Measurements from ENCODE around the gene CAPZB.

CAPZB gene

DNA sequence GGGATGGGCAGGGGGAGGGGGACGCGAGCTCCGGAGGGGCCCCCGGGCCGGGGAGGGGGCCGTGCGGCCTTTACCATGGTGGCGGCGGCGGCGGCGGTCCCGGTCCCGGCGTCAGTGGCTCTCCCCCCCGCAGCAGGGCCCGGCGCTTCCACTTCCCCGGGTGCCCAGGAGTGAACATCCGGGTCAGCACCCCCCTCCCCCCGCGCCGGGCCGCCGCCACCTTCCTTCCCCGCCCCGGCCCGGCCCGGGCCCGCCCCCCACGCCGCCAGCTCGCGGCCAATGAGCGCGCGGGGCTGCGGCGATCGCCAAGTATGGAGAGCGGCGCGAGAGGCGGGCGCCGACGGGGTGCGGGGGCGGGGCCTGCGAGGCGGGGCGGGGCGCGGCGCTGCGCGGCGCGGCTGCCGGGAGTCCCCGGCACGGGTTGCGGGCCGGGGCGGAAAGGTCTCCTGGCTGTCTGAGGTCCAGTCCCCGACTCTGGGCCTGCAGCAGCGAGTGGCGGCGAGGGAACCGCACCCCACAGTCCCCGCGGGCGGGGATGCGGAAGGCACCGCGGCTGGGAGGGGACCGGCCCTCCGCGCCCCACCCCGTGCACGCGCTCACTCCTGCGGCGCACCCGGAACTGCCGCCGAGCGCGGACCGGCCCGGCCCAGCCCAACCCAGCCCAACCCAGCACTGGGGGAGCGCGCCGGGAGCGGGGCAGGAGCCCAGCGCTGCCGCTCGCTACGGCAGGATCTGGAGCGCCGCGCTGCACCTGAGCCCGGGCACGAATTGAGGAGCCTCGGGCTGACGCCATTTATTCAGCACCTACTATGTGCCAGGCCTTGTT is at the start of gene CAPZB:
Gene CAPZB (minus strand): TSS at position 178 of the 826 bp plus-strand sequence. CDS start 101 bp downstream, at position 77.
- TF ChIP-seq, protein P1, sequence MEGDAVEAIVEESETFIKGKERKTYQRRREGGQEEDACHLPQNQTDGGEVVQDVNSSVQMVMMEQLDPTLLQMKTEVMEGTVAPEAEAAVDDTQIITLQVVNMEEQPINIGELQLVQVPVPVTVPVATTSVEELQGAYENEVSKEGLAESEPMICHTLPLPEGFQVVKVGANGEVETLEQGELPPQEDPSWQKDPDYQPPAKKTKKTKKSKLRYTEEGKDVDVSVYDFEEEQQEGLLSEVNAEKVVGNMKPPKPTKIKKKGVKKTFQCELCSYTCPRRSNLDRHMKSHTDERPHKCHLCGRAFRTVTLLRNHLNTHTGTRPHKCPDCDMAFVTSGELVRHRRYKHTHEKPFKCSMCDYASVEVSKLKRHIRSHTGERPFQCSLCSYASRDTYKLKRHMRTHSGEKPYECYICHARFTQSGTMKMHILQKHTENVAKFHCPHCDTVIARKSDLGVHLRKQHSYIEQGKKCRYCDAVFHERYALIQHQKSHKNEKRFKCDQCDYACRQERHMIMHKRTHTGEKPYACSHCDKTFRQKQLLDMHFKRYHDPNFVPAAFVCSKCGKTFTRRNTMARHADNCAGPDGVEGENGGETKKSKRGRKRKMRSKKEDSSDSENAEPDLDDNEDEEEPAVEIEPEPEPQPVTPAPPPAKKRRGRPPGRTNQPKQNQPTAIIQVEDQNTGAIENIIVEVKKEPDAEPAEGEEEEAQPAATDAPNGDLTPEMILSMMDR (IDR thresholded peaks at IDR 0.05; ENCODE audit: control insufficient read depth, extremely low read depth, insufficient read depth) = no peak
- peak within 1 kb of the TSS; percentile 82 for H3K4me3 ChIP-seq (ENCODE audit: low read depth, low read length)
- DNase-seq (ENCODE audit: low read depth) = no peak

DNA sequence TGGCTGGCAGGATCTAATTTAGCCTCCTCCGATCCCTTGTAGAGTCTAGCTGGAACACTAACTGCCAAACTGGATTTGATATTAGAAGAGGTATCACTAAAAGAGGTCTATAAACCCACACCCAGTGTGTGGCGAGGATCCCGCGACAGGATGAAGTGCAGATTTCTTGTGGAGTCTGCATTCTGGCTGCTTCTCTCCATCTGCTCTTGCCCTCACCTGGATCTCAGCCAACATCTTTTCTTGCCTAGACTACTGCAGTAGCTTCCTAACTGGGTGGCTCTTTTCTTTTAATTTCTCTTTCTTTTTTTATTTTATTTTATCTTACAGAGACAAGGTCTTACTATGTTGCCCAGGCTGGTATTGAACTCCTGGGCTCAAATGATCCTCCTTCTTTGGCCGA is 48.9 kb upstream of the CAPZB start:
- no peak overlapping the region for H3K4me3 ChIP-seq (ENCODE audit: low read depth, low read length)
- no peak for DNase-seq (ENCODE audit: low read depth)
- TF ChIP-seq, protein P1 (IDR thresholded peaks at IDR 0.05; ENCODE audit: control insufficient read depth, extremely low read depth, insufficient read depth) = no peak

DNA sequence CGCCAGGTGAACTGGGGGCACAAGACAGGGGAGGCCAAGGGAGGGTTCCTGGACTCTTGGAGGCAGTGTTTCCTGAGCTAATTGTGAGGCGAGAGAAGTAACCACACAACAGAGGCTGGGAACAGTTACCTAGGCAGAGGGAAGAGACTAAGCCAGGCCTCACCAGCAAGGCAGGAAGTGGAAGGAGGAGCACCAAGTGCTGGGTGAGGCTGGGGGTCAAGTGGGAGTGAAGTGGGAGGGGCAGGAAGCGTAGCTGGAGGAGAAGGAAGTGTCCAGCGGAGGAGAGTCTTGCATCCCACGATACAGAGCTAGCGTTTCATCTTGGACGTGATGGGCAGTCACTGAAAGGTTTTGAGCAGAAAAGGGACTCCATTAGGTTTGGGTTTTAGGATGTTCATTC is 48.3 kb upstream of the CAPZB start:
- TF ChIP-seq, protein P1 (IDR thresholded peaks at IDR 0.05; ENCODE audit: control insufficient read depth, extremely low read depth, insufficient read depth) = no peak
- no peak overlapping the region for H3K4me3 ChIP-seq (ENCODE audit: low read depth, low read length)
- no peak for DNase-seq (ENCODE audit: low read depth)

DNA sequence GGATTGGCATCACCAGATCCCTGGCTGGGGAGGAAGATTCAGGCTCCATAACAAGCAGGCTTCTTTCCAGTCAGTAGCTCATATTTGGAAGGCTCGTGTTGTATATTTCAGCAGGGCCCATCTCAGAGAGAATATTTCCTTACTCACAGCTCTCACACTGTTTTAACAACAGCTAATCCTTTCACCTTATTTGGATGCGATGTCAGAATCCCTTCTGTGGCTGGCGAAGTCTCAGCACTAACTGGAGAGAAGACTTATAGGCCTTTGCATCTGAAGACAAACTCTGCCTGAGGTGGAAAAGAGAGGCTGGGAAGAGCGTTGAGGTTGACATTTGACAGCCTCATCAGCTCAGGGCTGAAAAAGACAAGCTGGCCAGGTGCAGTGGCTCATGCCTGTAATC is 47.2 kb upstream of the CAPZB start:
- DNase-seq (ENCODE audit: low read depth) = no peak
- TF ChIP-seq, protein P1 (IDR thresholded peaks at IDR 0.05; ENCODE audit: control insufficient read depth, extremely low read depth, insufficient read depth) = no peak
- no peak overlapping the region for H3K4me3 ChIP-seq (ENCODE audit: low read depth, low read length)

DNA sequence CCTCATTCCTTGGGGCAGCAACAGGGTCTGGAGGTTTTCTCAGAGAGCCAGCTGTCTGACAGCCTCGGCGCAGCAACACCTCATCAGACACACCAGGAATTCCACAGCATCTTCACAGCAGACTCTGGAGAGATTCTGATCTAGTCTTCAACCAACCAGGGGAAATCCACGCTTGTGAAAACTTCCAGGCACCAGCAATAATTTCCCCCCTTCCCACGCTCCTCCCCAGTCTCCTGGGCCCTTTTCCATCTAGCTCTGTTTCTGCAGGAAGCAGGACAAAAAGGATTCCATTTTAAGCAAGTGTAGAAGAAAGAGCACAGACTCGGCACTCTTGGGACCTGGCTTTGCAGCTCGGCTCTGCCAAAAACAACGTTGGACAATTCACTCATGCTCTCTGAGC is 44.3 kb upstream of the CAPZB start:
- no peak for DNase-seq (ENCODE audit: low read depth)
- TF ChIP-seq, protein P1 (IDR thresholded peaks at IDR 0.05; ENCODE audit: control insufficient read depth, extremely low read depth, insufficient read depth) = no peak
- no peak overlapping the region for H3K4me3 ChIP-seq (ENCODE audit: low read depth, low read length)

DNA sequence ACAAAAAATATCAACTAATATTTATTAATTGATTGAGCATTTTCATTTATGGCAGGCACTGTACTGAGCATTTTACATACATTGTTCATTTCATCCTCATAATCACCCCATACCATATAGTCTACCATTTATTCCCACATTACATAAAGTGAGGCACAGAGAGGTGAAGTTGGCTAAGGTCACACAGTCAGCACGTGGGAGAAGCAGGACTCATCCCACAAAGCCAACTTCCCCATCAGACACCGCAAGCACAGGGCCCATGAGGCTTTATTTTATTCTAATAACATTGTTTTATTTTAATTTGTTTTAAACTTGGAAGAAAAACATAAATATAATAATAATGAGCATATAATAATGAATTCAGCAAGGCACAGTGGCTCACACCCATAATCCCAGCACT is 43.1 kb upstream of the CAPZB start:
- H3K4me3 ChIP-seq (ENCODE audit: low read depth, low read length) = no peak overlapping the region
- TF ChIP-seq, protein P1 (IDR thresholded peaks at IDR 0.05; ENCODE audit: control insufficient read depth, extremely low read depth, insufficient read depth) = no peak
- DNase-seq (ENCODE audit: low read depth) = no peak
